ENCODE data around the gene POU3F1.

POU3F1 gene

GRCh38 chr1:38000233-38000528, 46.4 kb downstream of the POU3F1 start:
- peak overlapping the region; percentile 5; the same call in 1 of the 2 replicates for H3K9ac ChIP-seq (ENCODE audit: low read depth, low read length)
- no peak overlapping the region for H3K4me3 ChIP-seq (ENCODE audit: low read depth, low read length)
- H3K27ac ChIP-seq (ENCODE audit: low read depth, low read length): peak overlapping the region; percentile 87
- no peaks in the 10 kb centered on the region for H3K9me3 ChIP-seq (ENCODE audit: control insufficient read depth, insufficient read depth, low read length)
- no peaks in the 10 kb centered on the region for H3K27me3 ChIP-seq (ENCODE audit: control insufficient read depth, insufficient read depth, low read length)
- H3K36me3 ChIP-seq (ENCODE audit: control insufficient read depth, insufficient read depth, low read length): peaks cover 17% of the 10 kb centered on the region
- H3K4me1 ChIP-seq (ENCODE audit: control insufficient read depth, insufficient read depth, low read length): peaks cover 53% of the 10 kb centered on the region

- Histone ChIP-seq H3K9me3 (ENCODE audit: control insufficient read depth, insufficient read depth, low read length) (no peaks in the 10 kb centered on the region), H3K36me3 (ENCODE audit: control insufficient read depth, insufficient read depth, low read length) (peaks cover 17% of the 10 kb centered on the region), H3K27ac (ENCODE audit: low read depth, low read length) (peak overlapping the region; percentile 87), H3K4me3 (ENCODE audit: low read depth, low read length) (no peak overlapping the region), H3K27me3 (ENCODE audit: control insufficient read depth, insufficient read depth, low read length) (no peaks in the 10 kb centered on the region), H3K9ac (ENCODE audit: low read depth, low read length) (peak overlapping the region; percentile 5; the same call in 1 of the 2 replicates), H3K4me1 (ENCODE audit: control insufficient read depth, insufficient read depth, low read length) (peaks cover 56% of the 10 kb centered on the region)
These were observed 47.0 kb downstream of the POU3F1 start for GRCh38 chr1:37999430-38000232.

- Histone ChIP-seq H3K9me3 (ENCODE audit: control insufficient read depth, insufficient read depth, low read length) (no peaks in the 10 kb centered on the region), H3K27ac (ENCODE audit: low read depth, low read length) (peak overlapping the region; percentile 87), H3K36me3 (ENCODE audit: control insufficient read depth, insufficient read depth, low read length) (peaks cover 17% of the 10 kb centered on the region), H3K4me3 (ENCODE audit: low read depth, low read length) (no peak overlapping the region), H3K9ac (ENCODE audit: low read depth, low read length) (no peak overlapping the region), H3K27me3 (ENCODE audit: control insufficient read depth, insufficient read depth, low read length) (no peaks in the 10 kb centered on the region), H3K4me1 (ENCODE audit: control insufficient read depth, insufficient read depth, low read length) (peaks cover 49% of the 10 kb centered on the region)
These were observed 47.6 kb downstream of the POU3F1 start for GRCh38 chr1:37998913-37999429.

GRCh38 chr1:37998089-37998808, 48.3 kb downstream of the POU3F1 start:
- peaks cover 43% of the 10 kb centered on the region for H3K4me1 ChIP-seq (ENCODE audit: control insufficient read depth, insufficient read depth, low read length)
- H3K27me3 ChIP-seq (ENCODE audit: control insufficient read depth, insufficient read depth, low read length): no peaks in the 10 kb centered on the region
- H3K4me3 ChIP-seq (ENCODE audit: low read depth, low read length): no peak overlapping the region
- H3K9me3 ChIP-seq (ENCODE audit: control insufficient read depth, insufficient read depth, low read length): no peaks in the 10 kb centered on the region
- H3K27ac ChIP-seq (ENCODE audit: low read depth, low read length): peak overlapping the region; percentile 87
- peaks cover 17% of the 10 kb centered on the region for H3K36me3 ChIP-seq (ENCODE audit: control insufficient read depth, insufficient read depth, low read length)
- H3K9ac ChIP-seq (ENCODE audit: low read depth, low read length): no peak overlapping the region

- H3K27me3 ChIP-seq (ENCODE audit: control insufficient read depth, insufficient read depth, low read length): no peaks in the 10 kb centered on the region
- H3K4me1 ChIP-seq (ENCODE audit: control insufficient read depth, insufficient read depth, low read length): peaks cover 43% of the 10 kb centered on the region
- peaks cover 17% of the 10 kb centered on the region for H3K36me3 ChIP-seq (ENCODE audit: control insufficient read depth, insufficient read depth, low read length)
- H3K9me3 ChIP-seq (ENCODE audit: control insufficient read depth, insufficient read depth, low read length): no peaks in the 10 kb centered on the region
- H3K27ac ChIP-seq (ENCODE audit: low read depth, low read length): peak overlapping the region; percentile 90
- H3K9ac ChIP-seq (ENCODE audit: low read depth, low read length): no peak overlapping the region
- H3K4me3 ChIP-seq (ENCODE audit: low read depth, low read length): no peak overlapping the region
These were observed 49.1 kb downstream of the POU3F1 start for GRCh38 chr1:37997256-37998088.

- Histone ChIP-seq H3K27me3 (ENCODE audit: control insufficient read depth, insufficient read depth, low read length) (no peaks in the 10 kb centered on the region), H3K9ac (ENCODE audit: low read depth, low read length) (peak overlapping the region; percentile 80), H3K9me3 (ENCODE audit: control insufficient read depth, insufficient read depth, low read length) (no peaks in the 10 kb centered on the region), H3K4me1 (ENCODE audit: control insufficient read depth, insufficient read depth, low read length) (peaks cover 33% of the 10 kb centered on the region), H3K36me3 (ENCODE audit: control insufficient read depth, insufficient read depth, low read length) (peaks cover 17% of the 10 kb centered on the region), H3K4me3 (ENCODE audit: low read depth, low read length) (peak overlapping the region; percentile 62), H3K27ac (ENCODE audit: low read depth, low read length) (peak overlapping the region; percentile 90)
These were observed 50.7 kb downstream of the POU3F1 start for GRCh38 chr1:37995751-37996345.

- Histone ChIP-seq H3K4me3 (ENCODE audit: low read depth, low read length) (peak overlapping the region; percentile 62), H3K27me3 (ENCODE audit: control insufficient read depth, insufficient read depth, low read length) (no peaks in the 10 kb centered on the region), H3K9ac (ENCODE audit: low read depth, low read length) (peak overlapping the region; percentile 80), H3K27ac (ENCODE audit: low read depth, low read length) (peak overlapping the region; percentile 40), H3K9me3 (ENCODE audit: control insufficient read depth, insufficient read depth, low read length) (no peaks in the 10 kb centered on the region), H3K36me3 (ENCODE audit: control insufficient read depth, insufficient read depth, low read length) (peaks cover 17% of the 10 kb centered on the region), H3K4me1 (ENCODE audit: control insufficient read depth, insufficient read depth, low read length) (peaks cover 25% of the 10 kb centered on the region)
These were observed 51.6 kb downstream of the POU3F1 start for GRCh38 chr1:37994886-37995566.

Data from HUES48 (cell line).